ENCODE measurements around the gene SOX5. TPM values are rescaled to one million over a fixed set of nuclear protein-coding genes. Genes with fewer than 3 reads are reported as not detected.

SOX5 gene
- total RNA-seq, 1 experiment from 2014 or later: not detected

- no peak overlapping the region for H3K27ac Mint-ChIP-seq (ENCODE audit: unreplicated experiment)
Observed at GRCh38 chr12:23631786-23632377, 317.6 kb downstream of the SOX5 start.

GRCh38 chr12:23630524-23630923, 318.9 kb downstream of the SOX5 start:
- Mint-ChIP-seq H3K4me3 (ENCODE audit: low read depth, unreplicated experiment) (no peak overlapping the region), H3K9me3 (ENCODE audit: low read depth, unreplicated experiment) (peaks cover 2% of the 10 kb centered on the region), H3K27me3 (ENCODE audit: unreplicated experiment) (no peaks in the 10 kb centered on the region), H3K36me3 (ENCODE audit: insufficient read depth, unreplicated experiment) (no peaks in the 10 kb centered on the region), H3K27ac (ENCODE audit: unreplicated experiment) (no peak overlapping the region), H3K4me1 (ENCODE audit: low read depth, unreplicated experiment) (no peaks in the 10 kb centered on the region)
- no TSS peak for BruUV-seq (replicated peaks)
- CTCF ChIA-PET: no interaction called here
- intact Hi-C loops (cut with micrococcal nuclease; ENCODE audit: unreplicated experiment): no loop called here
- no peak for DNase-seq
- no peak for TF ChIP-seq CTCF (IDR thresholded peaks at IDR 0.05; ENCODE audit: unreplicated experiment)

More at GRCh38 chr12:23631786-23632377, 317.6 kb downstream of the SOX5 start:
- no peak for TF ChIP-seq CTCF (IDR thresholded peaks at IDR 0.05; ENCODE audit: unreplicated experiment)
- no TSS peak for BruUV-seq (replicated peaks)
- H3K9me3 Mint-ChIP-seq (ENCODE audit: low read depth, unreplicated experiment): peaks cover 3% of the 10 kb centered on the region
- no peaks in the 10 kb centered on the region for H3K27me3 Mint-ChIP-seq (ENCODE audit: unreplicated experiment)
- H3K4me3 Mint-ChIP-seq (ENCODE audit: low read depth, unreplicated experiment): no peak overlapping the region
- no peaks in the 10 kb centered on the region for H3K4me1 Mint-ChIP-seq (ENCODE audit: low read depth, unreplicated experiment)
- CTCF ChIA-PET: no interaction called here
- intact Hi-C loops (cut with micrococcal nuclease; ENCODE audit: unreplicated experiment): no loop called here
- DNase-seq: no peak
- H3K36me3 Mint-ChIP-seq (ENCODE audit: insufficient read depth, unreplicated experiment): no peaks in the 10 kb centered on the region

- Mint-ChIP-seq H3K27ac (ENCODE audit: unreplicated experiment) (no peak overlapping the region), H3K36me3 (ENCODE audit: insufficient read depth, unreplicated experiment) (no peaks in the 10 kb centered on the region), H3K4me3 (ENCODE audit: low read depth, unreplicated experiment) (no peak overlapping the region), H3K27me3 (ENCODE audit: unreplicated experiment) (no peaks in the 10 kb centered on the region), H3K9me3 (ENCODE audit: low read depth, unreplicated experiment) (peaks cover 7% of the 10 kb centered on the region), H3K4me1 (ENCODE audit: low read depth, unreplicated experiment) (no peaks in the 10 kb centered on the region)
- TF ChIP-seq CTCF (IDR thresholded peaks at IDR 0.05; ENCODE audit: unreplicated experiment): no peak
- CTCF ChIA-PET: no interaction called here
- BruUV-seq (replicated peaks): no TSS peak
- DNase-seq: no peak
- intact Hi-C loops (cut with micrococcal nuclease; ENCODE audit: unreplicated experiment): no loop called here
Observed at GRCh38 chr12:23628806-23629205, 320.7 kb downstream of the SOX5 start.

- H3K27ac Mint-ChIP-seq (ENCODE audit: unreplicated experiment): no peak overlapping the region
- DNase-seq: no peak
- intact Hi-C loops (cut with micrococcal nuclease; ENCODE audit: unreplicated experiment): no loop called here
- no peak overlapping the region for H3K4me3 Mint-ChIP-seq (ENCODE audit: low read depth, unreplicated experiment)
- no peaks in the 10 kb centered on the region for H3K4me1 Mint-ChIP-seq (ENCODE audit: low read depth, unreplicated experiment)
- no TSS peak for BruUV-seq (replicated peaks)
- H3K27me3 Mint-ChIP-seq (ENCODE audit: unreplicated experiment): no peaks in the 10 kb centered on the region
- H3K36me3 Mint-ChIP-seq (ENCODE audit: insufficient read depth, unreplicated experiment): no peaks in the 10 kb centered on the region
- H3K9me3 Mint-ChIP-seq (ENCODE audit: low read depth, unreplicated experiment): peaks cover 7% of the 10 kb centered on the region
- no peak for TF ChIP-seq CTCF (IDR thresholded peaks at IDR 0.05; ENCODE audit: unreplicated experiment)
- CTCF ChIA-PET: no interaction called here
Observed at GRCh38 chr12:23626791-23627190, 322.7 kb downstream of the SOX5 start.
